ENCODE measurements around the gene KRTCAP2. TPM values are rescaled to one million over a fixed set of nuclear protein-coding genes. Genes with fewer than 3 reads are reported as not detected.

Gene KRTCAP2
- total RNA-seq, 4 donors from 2014 or later: 80.8 to 144 (median 92.3) TPM

- Histone ChIP-seq H3K36me3 (peaks cover 0 to 6% of the 10 kb centered on the region in 2 donors), H3K9me3 (no peaks in the 10 kb centered on the region), H3K27me3 (no peaks in the 10 kb centered on the region), H3K4me3 (peak overlapping the region; percentile 55 to 83), H3K4me1 (peaks cover 0 to 62% (median 30%) of the 10 kb centered on the region in 3 donors), H3K27ac (peak overlapping the region in 3 of 4 donors; percentile 84 to 99 (median 91))
- WGBS, 2 donors (ENCODE audit: low coverage in 1 of 2): 2 to 15% methylated on average over 8 to 15 of the region's 32 CpGs
- no peak for TF ChIP-seq POLR2A (IDR thresholded peaks at IDR 0.05)
- TF ChIP-seq POLR2AphosphoS5 (IDR thresholded peaks at IDR 0.05): no peak
- no peak for TF ChIP-seq CTCF (IDR thresholded peaks at IDR 0.05)
- no peak for TF ChIP-seq EP300 (IDR thresholded peaks at IDR 0.05)
- ATAC-seq: peak; percentile 14
These were observed 46.5 kb downstream of the KRTCAP2 start for GRCh38 chr1:155126556-155127104.

- peak; percentile 64 for ATAC-seq
- TF ChIP-seq POLR2A (IDR thresholded peaks at IDR 0.05): no peak
- 20 to 45% methylated on average over 3 to 8 of the region's 53 CpGs for WGBS, 2 donors (ENCODE audit: low coverage in 1 of 2)
- Histone ChIP-seq H3K4me3 (peak overlapping the region in 1 of 2 donors; percentile 83), H3K27ac (peak overlapping the region in 3 of 4 donors; percentile 84 to 99 (median 91)), H3K36me3 (no peaks in the 10 kb centered on the region), H3K4me1 (peaks cover 0 to 57% (median 30%) of the 10 kb centered on the region in 3 donors), H3K9me3 (no peaks in the 10 kb centered on the region), H3K27me3 (no peaks in the 10 kb centered on the region)
These were observed 47.1 kb downstream of the KRTCAP2 start for GRCh38 chr1:155125946-155126555.

- no peak for TF ChIP-seq CTCF (IDR thresholded peaks at IDR 0.05)
- TF ChIP-seq POLR2A (IDR thresholded peaks at IDR 0.05): no peak
- peaks cover 0 to 51% (median 30%) of the 10 kb centered on the region in 3 donors for H3K4me1 ChIP-seq
- H3K27ac ChIP-seq: peak overlapping the region in 3 of 4 donors; percentile 84 to 99 (median 91)
- no peaks in the 10 kb centered on the region for H3K36me3 ChIP-seq
- H3K9me3 ChIP-seq: no peaks in the 10 kb centered on the region
- no peaks in the 10 kb centered on the region for H3K27me3 ChIP-seq
- WGBS, 2 donors (ENCODE audit: low coverage in 1 of 2): 20% methylated on average over 1 of the region's 11 CpGs; no CpG with 5 or more reads in 1 of the 2 donors
- ATAC-seq: no peak
- no peak overlapping the region for H3K4me3 ChIP-seq
These were observed 47.6 kb downstream of the KRTCAP2 start for GRCh38 chr1:155125511-155125945.

DNA sequence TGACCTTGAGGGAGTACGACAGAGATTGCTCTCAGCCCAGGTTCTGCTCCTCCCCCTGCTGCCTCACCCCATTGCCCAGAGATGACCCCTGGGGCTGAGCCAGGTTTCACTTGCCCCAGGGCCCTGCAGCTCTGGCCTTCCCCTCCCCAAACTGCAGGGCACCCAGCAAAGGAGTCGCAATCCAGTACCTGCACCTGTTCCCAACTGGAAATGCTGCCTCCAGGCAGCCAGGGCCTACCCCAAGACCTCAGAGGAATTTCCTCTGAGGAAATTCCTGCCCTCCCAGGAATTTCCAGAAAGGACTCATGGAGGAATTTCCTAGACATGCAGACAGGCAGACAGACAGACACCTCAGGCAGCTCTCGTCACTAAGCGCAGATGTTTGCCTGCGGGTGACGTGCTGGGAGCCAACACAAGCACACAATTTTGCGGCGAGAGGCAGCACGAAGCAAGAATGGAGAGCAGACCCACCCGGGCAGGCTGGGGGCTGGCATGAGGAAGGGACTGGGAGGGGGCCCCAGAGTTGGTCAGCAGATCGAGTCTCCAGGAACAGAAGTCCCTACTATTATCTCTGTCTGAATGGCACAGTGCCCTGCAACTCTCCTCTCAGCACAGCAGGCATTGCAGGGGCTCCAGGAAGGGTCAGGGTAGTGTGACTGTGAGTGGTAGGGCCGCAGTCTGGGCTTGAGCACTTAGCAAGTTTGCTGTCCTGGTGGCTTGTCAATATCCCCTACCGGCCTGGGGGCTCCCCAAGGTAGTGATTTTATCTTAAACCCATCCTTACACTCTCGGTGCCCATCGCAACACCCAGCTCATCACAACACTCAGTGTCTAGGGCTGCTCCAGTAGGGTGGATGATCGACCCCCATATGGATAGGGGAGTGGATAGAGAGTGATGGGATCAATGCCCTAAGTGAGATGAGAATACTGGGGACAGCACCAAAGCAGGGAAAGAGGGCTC lies 48.3 kb downstream of the KRTCAP2 start:
- ATAC-seq: no peak
- H3K9me3 ChIP-seq: no peaks in the 10 kb centered on the region
- H3K36me3 ChIP-seq: no peaks in the 10 kb centered on the region
- H3K27ac ChIP-seq: peak overlapping the region in 3 of 4 donors; percentile 84 to 99 (median 91)
- no peak for TF ChIP-seq CTCF (IDR thresholded peaks at IDR 0.05)
- TF ChIP-seq POLR2A (IDR thresholded peaks at IDR 0.05): no peak
- no peak for TF ChIP-seq EP300 (IDR thresholded peaks at IDR 0.05)
- TF ChIP-seq POLR2AphosphoS5 (IDR thresholded peaks at IDR 0.05): no peak
- H3K4me3 ChIP-seq: no peak overlapping the region
- H3K4me1 ChIP-seq: peaks cover 0 to 44% (median 27%) of the 10 kb centered on the region in 3 donors
- WGBS, 2 donors (ENCODE audit: low coverage in 1 of 2): 60 to 87% methylated on average over 3 to 7 of the region's 16 CpGs
- H3K27me3 ChIP-seq: no peaks in the 10 kb centered on the region

- H3K4me3 ChIP-seq: no peak overlapping the region
- no peak overlapping the region for H3K27ac ChIP-seq
- no peaks in the 10 kb centered on the region for H3K9me3 ChIP-seq
- 42 to 53% methylated on average over 4 of the region's 4 CpGs for WGBS, 2 donors (ENCODE audit: low coverage in 1 of 2)
- no peak for TF ChIP-seq POLR2AphosphoS5 (IDR thresholded peaks at IDR 0.05)
- TF ChIP-seq EP300 (IDR thresholded peaks at IDR 0.05): no peak
- no peak for TF ChIP-seq CTCF (IDR thresholded peaks at IDR 0.05)
- no peak for TF ChIP-seq POLR2A (IDR thresholded peaks at IDR 0.05)
- no peaks in the 10 kb centered on the region for H3K36me3 ChIP-seq
- peaks cover 0 to 34% (median 23%) of the 10 kb centered on the region in 3 donors for H3K4me1 ChIP-seq
- no peak for ATAC-seq
- H3K27me3 ChIP-seq: no peaks in the 10 kb centered on the region
These were observed 49.3 kb downstream of the KRTCAP2 start for GRCh38 chr1:155123801-155124200.
